ENCODE data around the gene NET1.

Gene NET1

GRCh38 chr10:5428133-5428532, 15.8 kb downstream of the NET1 start:
- Histone ChIP-seq H3K27me3 (ENCODE audit: control insufficient read depth, insufficient read depth, low read length) (no peaks in the 10 kb centered on the region), H3K4me3 (ENCODE audit: low read depth, low read length) (no peak overlapping the region), H3K79me2 (no peaks in the 10 kb centered on the region), H3K9me3 (ENCODE audit: control insufficient read depth, low read length) (no peaks in the 10 kb centered on the region), H3K4me2 (ENCODE audit: low read length) (no peak overlapping the region), H3K4me1 (no peaks in the 10 kb centered on the region), H3K9ac (no peak overlapping the region), H2AFZ (no peak overlapping the region), H3K27ac (no peak overlapping the region), H3K36me3 (ENCODE audit: control insufficient read depth, insufficient read depth, low read length) (no peaks in the 10 kb centered on the region)
- no peak for TF ChIP-seq CTCF (IDR thresholded peaks at IDR 0.05)

GRCh38 chr10:5433182-5433581, 20.8 kb downstream of the NET1 start:
- no peak overlapping the region for H3K4me2 ChIP-seq (ENCODE audit: low read length)
- no peak overlapping the region for H3K9ac ChIP-seq
- no peak overlapping the region for H3K27ac ChIP-seq
- no peaks in the 10 kb centered on the region for H3K36me3 ChIP-seq (ENCODE audit: control insufficient read depth, insufficient read depth, low read length)
- no peaks in the 10 kb centered on the region for H3K4me1 ChIP-seq
- H3K79me2 ChIP-seq: no peaks in the 10 kb centered on the region
- no peaks in the 10 kb centered on the region for H3K9me3 ChIP-seq (ENCODE audit: control insufficient read depth, low read length)
- no peak overlapping the region for H2AFZ ChIP-seq
- TF ChIP-seq CTCF (IDR thresholded peaks at IDR 0.05): no peak
- H3K4me3 ChIP-seq (ENCODE audit: low read depth, low read length): no peak overlapping the region
- no peaks in the 10 kb centered on the region for H3K27me3 ChIP-seq (ENCODE audit: control insufficient read depth, insufficient read depth, low read length)

- no peaks in the 10 kb centered on the region for H3K36me3 ChIP-seq (ENCODE audit: control insufficient read depth, insufficient read depth, low read length)
- H3K9me3 ChIP-seq (ENCODE audit: control insufficient read depth, low read length): no peaks in the 10 kb centered on the region
- peak; percentile 62 for TF ChIP-seq CTCF (IDR thresholded peaks at IDR 0.05)
- H3K4me3 ChIP-seq (ENCODE audit: low read depth, low read length): no peak overlapping the region
- H3K79me2 ChIP-seq: no peaks in the 10 kb centered on the region
- no peaks in the 10 kb centered on the region for H3K4me1 ChIP-seq
- H3K9ac ChIP-seq: no peak overlapping the region
- no peak overlapping the region for H3K27ac ChIP-seq
- H2AFZ ChIP-seq: no peak overlapping the region
- no peak overlapping the region for H3K4me2 ChIP-seq (ENCODE audit: low read length)
- no peaks in the 10 kb centered on the region for H3K27me3 ChIP-seq (ENCODE audit: control insufficient read depth, insufficient read depth, low read length)
Observed at GRCh38 chr10:5434017-5434753, 21.8 kb downstream of the NET1 start.

GRCh38 chr10:5435328-5435727, 23.0 kb downstream of the NET1 start:
- no peaks in the 10 kb centered on the region for H3K4me1 ChIP-seq
- no peaks in the 10 kb centered on the region for H3K36me3 ChIP-seq (ENCODE audit: control insufficient read depth, insufficient read depth, low read length)
- H3K27ac ChIP-seq: no peak overlapping the region
- H2AFZ ChIP-seq: no peak overlapping the region
- no peaks in the 10 kb centered on the region for H3K27me3 ChIP-seq (ENCODE audit: control insufficient read depth, insufficient read depth, low read length)
- H3K9ac ChIP-seq: no peak overlapping the region
- no peaks in the 10 kb centered on the region for H3K79me2 ChIP-seq
- no peak overlapping the region for H3K4me3 ChIP-seq (ENCODE audit: low read depth, low read length)
- no peak overlapping the region for H3K4me2 ChIP-seq (ENCODE audit: low read length)
- H3K9me3 ChIP-seq (ENCODE audit: control insufficient read depth, low read length): no peaks in the 10 kb centered on the region
- TF ChIP-seq CTCF (IDR thresholded peaks at IDR 0.05): no peak

- H3K27me3 ChIP-seq (ENCODE audit: control insufficient read depth, insufficient read depth, low read length): no peaks in the 10 kb centered on the region
- no peaks in the 10 kb centered on the region for H3K36me3 ChIP-seq (ENCODE audit: control insufficient read depth, insufficient read depth, low read length)
- H3K4me2 ChIP-seq (ENCODE audit: low read length): no peak overlapping the region
- H3K79me2 ChIP-seq: no peaks in the 10 kb centered on the region
- H2AFZ ChIP-seq: no peak overlapping the region
- no peak for TF ChIP-seq CTCF (IDR thresholded peaks at IDR 0.05)
- no peak overlapping the region for H3K4me3 ChIP-seq (ENCODE audit: low read depth, low read length)
- H3K4me1 ChIP-seq: no peaks in the 10 kb centered on the region
- H3K9ac ChIP-seq: no peak overlapping the region
- H3K27ac ChIP-seq: no peak overlapping the region
- H3K9me3 ChIP-seq (ENCODE audit: control insufficient read depth, low read length): no peaks in the 10 kb centered on the region
Observed at GRCh38 chr10:5440206-5440605, 27.8 kb downstream of the NET1 start.

Measured in parathyroid adenoma (tissue), 2 donors.